CD4-positive, alpha-beta T cell treated with Interferon alpha-2 for 1 hour (primary cell): ENCODE data around the gene CALN1.
A peak's percentile ranks its signal among the peaks of the same experiment; 100 is the strongest.
"Not testable (repeated sequence)": the region's sequence is repeated elsewhere in the genome, so short reads cannot be mapped to it uniquely, and the experiment has no call there.

Experiments used
- DNase-seq, 2 donors: peaks; one replicate each; pipeline ENCODE4 v3.0.0-alpha.2; 2020 to 2022

Gene CALN1

DNA sequence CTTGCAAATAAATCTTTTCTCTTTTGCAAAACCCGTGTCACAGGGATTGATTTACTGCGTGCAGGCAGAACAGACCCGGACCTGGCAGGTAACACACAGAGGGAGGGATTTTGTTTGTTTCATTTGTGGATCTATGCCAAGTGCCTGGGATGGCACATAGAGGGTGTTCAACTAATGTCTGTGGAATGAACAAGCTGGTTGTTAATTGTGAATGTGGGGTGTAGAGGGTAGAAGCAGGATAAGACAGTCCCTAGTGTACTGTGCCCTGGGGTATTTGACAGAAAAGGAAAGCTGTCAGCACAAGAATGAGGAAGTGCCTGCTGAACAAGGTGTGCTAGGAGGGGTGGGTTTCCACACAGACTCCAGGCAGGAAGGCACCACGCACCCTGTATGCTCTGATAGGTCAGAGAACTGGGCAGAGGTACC, 331.8 kb downstream of the CALN1 start:
- DNase-seq, result no peak

DNA sequence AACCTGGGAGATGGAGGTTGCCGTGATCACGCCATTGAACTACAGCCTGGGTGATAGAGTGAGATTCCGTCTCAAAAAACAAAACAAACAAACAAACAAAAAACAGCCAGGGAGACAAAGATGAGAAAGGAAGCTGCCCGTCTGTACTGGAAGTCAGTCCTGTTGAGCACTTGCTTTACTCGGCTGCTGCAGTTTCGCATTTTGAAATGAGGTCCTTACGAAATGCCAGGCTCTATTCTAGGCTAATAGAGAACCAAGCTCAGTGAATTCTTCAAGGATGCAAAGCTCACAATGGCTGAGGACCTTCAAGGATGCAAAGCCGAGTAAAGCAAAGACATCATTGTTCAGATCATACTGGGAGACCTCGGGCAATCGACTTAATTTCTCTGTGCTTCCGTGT, 333.3 kb downstream of the CALN1 start:
- no peak for DNase-seq

DNA sequence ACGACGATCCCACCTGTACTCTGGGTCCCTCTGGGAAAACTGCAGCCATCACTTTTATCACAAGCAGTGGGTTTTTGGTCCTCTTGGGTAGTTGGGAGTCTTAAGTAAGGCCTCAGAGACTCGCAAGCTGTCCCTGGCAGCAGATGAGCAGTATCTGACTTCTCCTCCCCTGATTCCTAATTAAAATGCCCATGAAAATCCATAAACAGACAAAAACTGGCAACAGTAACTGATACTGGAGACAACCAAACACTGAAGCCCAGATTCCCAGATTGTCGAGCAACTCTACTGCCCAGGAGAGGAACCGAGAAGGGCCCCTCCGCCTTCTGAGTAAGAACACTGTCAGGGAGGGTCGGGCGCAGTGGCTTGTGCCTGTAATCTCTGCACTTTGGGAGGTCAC, 333.8 kb downstream of the CALN1 start:
- DNase-seq, result no peak

DNA sequence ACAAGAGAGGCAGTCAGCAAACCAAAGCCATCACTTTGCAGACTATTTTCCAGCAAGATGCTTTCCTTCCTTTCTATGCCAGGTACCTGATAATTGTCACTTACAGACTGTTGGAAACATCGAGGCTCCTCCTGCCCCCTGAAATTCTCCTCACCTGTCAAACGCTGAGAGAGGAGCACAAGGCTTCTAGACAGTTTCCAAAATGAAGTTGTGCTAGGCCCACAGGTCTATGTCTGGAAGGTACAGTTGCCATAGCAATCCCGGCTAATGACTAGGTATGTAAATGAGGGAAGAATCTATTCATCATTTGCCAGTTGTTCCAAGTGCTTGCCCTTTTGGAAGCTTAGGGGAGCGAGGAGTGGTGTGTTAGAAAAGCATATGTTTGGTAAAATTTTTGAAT, 334.4 kb downstream of the CALN1 start:
- no peak for DNase-seq

DNA sequence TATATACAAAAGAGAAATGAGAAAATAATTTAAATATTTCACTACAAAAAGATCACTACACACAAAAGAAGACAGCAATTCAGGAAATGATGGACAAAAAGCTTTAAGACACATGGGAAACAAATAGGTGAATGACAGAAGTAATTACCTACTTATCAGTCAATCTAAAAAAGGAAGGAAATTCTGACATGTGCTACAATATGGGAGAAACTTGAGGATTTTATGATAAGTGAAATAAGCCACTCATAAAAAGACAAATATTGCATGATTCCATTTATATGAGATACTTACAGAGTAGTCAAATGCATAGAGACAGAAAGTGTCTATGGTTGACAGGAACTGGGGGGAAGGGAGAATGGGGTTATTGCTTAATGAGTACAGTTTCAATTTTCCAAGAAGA, 339.2 kb downstream of the CALN1 start:
- DNase-seq, result no peak

DNA sequence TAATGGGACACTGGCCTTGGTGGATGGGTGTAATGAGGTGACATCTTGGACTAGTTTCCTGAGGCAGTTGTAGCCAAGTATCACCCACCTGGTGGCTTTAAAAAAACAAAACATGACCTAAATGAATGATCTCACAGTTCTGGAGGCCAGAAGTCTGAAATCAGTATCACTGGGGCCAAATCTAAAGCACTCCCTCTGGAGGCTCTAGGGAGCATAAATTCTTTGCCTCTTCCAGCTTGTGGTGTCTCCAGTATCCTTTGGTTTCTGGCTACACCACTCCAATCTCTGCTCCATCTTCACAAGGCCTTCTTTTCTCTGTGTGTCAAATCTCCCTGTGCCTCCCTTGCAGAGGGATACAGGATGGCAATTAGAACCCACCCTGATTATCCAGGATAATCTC, 342.9 kb downstream of the CALN1 start:
- no peak for DNase-seq

DNA sequence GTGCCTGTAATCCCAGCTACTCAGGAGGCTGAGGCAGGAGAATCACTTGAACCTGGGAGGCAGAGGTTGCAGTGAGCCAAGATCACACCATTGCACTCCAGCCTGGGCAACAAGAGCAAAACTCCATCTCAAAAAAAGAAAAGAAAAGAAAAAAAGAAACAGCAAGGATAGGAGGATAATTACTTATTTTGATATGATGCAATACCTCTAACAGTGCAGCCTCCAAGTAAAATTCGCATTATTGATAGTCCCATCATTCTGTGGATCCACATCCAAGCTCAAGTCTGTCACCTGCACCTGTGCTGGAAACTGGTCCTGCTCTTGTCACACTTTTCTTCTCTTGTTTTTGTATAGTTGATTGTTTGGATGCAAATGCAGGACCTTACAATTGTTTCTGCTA, 346.4 kb downstream of the CALN1 start:
- not testable (repeated sequence) for DNase-seq

DNA sequence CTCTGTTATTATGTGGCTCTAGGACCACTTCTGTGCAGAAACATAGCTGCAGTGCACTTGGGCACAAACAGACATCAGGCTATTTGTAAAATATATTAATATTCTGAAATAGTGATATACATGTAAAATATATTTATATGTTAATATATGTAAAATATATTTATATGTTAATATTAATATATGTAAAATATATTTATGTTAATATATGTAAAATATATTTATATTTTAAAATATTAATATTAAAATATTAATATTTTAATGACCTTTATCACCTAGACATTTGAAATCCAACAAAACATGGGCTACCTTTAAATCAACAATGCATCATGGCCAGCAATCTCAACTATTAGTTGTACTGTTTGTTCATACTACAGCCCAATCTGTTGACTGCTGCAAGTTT, 347.2 kb downstream of the CALN1 start:
- no peak for DNase-seq

DNA sequence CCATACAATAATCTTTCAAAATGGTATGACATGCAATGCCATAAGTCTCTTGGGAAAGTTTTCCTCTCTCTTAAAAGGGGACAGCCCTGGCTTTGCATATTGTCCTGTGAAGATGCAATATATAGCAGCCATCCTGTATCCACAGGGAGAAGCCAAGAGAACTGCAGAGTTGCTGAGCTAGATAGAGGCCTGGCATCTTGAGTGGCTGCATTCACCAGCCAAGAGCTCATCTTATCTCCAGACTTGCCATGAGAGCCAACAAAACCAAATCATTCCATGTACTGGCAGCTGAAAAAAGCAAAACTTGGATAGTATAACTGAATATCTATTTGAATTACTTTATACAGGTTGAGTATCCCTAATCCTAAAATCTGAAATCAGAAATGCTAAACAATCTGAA, 348.8 kb downstream of the CALN1 start:
- no peak for DNase-seq

DNA sequence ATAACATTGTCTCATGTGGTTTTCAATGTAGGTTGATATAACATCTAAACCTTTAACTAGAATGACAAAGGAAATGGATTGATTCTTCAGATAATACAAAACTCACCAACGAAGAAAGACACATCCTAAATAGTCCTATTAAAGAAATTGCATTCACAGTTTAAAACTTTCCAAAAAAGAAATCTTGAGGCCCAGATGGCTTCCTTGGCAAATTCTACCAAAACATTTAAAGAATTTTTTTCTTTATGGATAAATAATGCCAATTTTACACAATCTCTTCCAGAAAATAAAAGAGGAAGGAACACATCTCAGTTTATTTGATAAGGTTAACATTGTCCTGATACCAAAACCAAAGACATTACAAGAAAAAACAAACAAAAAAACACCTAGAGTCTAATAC, 349.5 kb downstream of the CALN1 start:
- DNase-seq, result no peak

DNA sequence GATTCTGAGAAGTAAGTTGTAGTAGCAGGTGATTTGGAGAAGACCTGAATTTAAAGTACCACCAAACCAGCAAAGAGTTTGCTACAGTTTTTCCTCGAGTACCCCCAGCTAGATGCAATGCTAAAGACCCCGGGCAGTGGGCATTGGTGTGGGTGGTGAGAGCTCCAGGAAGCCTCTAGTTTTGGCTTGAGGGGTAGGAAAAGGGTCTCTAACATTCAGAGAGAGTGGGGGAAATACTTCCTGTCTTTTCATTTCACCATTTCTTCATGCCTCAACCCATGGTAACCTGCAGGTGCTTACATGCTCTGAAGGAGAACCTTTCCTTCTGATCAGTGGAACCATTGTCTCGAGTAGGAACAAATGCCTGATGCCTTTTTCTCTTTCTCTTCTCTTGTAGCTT, 352.2 kb downstream of the CALN1 start:
- DNase-seq, result no peak

DNA sequence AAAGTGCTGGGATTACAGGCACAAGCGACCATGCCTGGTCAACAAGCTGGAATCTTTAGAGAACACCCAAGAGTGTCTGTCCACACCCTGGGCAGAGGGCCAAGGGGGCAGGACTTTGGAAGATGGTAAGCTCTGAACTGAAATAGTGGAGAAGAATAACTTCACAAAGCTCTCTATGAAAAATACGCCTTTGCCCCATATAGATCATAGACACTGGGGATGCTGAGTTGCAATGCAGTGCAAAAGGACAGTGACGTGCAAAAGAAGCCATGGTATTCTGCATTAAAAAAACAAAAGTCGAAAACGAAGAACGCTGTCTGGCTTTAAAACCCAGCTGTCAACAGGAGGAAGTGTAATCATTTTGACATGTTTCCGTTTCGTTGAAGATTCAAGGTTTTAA, 353.6 kb downstream of the CALN1 start:
- no peak for DNase-seq

DNA sequence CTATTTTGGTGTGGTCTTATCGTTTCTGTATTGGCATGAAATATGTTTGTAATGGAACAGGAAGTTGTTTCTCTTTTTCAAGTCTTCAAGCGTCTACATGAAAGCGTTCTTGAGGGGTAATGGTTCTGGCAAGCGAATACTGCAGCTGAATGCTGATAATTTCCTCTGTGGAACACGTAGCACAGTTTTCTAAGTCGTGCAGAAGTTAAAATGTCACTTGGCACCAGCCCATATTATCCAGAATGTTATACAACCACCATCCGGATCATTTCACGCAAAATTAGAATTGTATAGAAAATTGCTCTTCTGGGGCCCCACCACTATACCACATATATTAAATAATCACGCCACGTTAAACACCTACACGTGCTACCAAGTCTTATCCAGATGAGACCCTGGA, 354.3 kb downstream of the CALN1 start:
- no peak for DNase-seq

DNA sequence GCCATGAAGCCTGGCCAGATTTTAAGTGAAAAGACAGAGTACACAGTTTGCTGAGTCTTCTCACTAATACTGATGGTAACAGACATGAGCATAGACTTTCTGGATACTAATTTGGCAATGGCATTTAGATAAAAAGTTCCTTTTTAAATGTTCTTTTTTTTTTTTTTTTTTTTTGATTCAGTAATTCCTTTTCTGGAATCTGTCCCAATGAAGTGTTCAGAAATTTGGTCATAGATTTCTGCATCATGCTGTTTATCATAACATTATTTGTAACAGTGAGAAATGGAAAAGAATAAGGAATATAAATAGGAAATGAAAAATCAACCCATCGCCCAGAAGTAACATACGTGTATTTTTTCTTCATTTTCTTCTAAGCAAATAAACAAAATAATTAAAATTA, 354.9 kb downstream of the CALN1 start:
- no peak for DNase-seq

DNA sequence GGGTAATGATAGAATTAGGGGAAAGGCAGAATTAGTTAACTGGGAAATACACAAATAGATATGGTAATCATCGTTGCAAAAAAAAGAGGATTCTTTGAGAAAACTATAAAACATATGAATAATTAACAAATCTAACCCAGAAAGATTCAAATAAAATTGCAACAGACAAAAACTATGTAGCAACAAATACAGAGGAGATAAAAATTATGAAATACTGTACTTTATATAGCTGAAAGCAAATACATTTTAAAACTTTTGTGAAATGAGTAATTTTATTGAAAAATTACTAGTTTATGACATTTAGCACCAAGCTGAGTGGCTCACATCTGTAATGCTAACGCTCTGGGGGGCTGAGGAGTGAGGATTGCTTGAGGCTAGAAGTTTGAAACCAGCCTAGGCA, 356.7 kb downstream of the CALN1 start:
- DNase-seq, result no peak

DNA sequence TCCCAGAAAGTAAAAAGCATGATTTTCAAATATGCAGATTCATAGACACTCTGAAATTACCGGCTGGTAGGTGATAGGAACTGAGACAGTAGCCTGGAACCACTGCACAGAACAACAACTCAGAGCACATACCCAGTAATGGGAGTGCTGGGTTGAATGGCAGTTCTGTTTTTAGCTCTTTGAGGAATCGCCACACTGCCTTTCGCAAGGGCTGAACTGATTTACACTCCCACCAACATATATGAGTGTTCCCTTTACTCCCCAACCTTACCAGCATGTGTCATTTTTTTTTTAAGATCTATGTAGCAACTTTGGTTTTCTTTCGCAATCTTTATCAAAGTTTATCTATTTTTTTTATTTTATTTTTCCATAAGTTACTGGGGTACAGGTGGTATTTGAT, 358.8 kb downstream of the CALN1 start:
- DNase-seq, result peak in 1 of 2 donors; percentile 2

DNA sequence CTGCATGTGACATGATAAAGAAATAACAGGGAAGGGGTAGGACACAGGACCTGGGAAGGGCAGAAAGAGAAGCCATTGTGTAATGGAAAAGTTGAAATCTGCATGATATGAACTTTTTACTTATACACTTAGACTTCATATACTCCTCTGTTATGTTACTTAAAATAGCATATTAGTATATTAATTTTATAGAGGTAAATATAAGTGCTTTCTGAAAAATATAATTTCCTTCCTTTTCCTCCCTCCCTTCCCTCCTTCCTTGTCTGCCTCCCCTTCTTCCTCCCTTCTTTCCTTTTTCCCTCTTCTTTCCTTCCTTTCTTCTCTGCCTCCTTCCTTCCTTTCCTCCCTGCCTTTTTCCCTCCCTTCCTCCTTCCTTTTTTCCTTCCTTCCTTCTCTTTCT, 363.7 kb downstream of the CALN1 start:
- DNase-seq, result no peak

DNA sequence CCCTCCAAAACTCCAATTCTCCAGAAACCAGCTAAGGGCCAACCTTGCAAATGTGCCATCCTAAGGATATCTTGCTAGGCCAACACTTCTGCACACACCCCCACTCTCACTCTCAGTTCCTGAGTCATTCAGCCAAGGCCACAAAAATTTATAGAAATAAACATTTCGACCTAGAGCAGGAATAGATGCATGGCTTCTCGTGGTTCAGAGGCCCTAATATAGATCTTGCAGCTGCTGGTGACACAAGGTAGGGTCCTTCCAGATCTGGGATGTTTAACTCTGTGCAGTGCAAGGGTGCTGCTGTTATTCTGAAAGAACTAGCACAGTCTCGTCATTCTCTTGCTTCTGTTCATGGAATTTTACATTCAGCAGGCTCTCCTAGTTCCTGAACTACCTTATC, 369.3 kb downstream of the CALN1 start:
- no peak for DNase-seq

DNA sequence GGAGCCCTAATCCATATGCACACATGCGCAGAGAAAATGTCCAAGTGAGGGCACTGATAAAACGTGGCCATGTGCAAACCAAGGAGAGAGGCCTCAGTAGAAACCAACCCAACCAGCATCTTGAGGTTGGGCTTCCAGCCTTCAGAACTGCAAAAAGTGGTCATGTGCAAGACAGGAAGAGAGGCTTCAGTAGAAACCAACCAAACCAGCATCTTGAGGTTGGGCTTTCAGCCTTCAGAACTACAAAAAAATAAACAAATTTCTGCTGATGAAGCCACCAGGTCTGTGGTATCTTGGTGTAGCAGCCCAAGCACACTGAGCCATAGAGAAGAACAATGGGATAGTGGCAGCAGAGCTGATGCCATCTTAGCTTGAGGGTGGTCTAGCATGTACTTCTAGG, 371.5 kb downstream of the CALN1 start:
- DNase-seq, result no peak

DNA sequence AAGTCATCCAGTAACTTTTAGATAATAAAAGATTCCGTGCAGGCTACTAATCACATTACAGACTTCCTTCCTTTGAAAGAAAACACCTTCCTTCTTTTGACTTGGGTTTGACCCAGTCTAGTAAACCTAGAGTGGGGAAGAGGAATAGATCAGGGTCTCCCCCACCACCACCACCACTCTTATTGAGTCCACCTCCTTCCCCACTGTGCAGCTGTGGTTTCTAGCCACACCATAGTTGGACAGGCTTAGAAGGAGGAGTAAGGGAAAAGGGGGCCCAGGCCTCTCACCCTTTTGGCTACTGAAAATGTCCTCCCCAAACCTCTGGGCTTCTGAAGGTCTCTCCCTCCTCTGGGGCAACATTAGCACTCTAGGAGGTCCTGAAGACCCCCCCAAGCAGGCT, 372.7 kb downstream of the CALN1 start:
- DNase-seq, result no peak

DNA sequence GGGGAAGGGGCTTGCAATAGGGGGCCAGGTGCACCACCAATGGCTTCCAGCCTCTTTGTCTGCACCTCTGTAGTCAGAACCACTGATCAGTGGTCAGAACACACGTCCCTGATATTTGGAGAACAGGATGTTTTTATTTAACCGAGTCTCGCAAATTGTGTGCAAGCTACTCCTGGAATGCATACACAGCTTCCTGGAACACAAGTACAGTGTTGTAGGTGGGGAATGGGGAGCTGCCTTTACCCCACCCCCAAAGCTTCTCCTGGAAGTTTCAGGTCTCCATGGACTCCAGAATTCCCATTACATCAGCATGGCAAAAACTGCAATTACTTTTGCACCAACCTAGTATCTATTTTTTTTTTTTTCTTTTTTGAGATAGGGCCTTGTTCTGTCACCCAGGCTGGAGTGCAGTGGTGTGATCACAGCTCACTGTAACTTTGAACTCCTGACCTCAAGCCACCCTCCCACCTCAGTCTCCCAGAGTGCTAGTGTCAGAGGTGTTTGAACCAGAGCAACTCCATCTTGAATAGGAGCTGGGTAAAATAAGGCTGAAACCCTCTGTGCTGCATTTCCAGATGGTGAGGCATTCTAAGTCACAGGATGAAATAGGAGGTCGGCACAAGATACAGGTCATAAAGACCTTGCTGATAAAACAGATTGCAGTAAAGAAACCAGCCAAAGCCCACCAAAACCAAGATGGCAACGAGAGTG, 374.0 kb downstream of the CALN1 start:
- no peak for DNase-seq

DNA sequence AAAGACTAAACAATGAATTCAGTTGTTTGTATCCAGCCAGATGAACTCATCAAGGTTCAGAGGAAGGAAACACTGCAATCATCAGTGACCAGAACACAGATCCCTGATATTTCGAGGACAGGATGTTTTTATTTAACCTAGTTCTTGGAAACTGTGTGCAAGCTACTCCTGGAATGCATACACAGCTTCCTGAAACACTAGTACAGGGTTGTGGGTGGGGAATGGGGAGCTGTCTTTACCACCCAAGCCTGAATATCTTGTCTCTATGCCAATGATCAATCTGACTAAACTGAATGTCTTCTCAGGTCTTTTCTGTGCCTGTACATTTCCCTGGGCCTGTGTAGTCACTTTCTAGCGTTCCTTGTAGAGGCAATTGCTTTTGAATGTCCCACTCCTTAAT, 374.6 kb downstream of the CALN1 start:
- DNase-seq, result no peak

DNA sequence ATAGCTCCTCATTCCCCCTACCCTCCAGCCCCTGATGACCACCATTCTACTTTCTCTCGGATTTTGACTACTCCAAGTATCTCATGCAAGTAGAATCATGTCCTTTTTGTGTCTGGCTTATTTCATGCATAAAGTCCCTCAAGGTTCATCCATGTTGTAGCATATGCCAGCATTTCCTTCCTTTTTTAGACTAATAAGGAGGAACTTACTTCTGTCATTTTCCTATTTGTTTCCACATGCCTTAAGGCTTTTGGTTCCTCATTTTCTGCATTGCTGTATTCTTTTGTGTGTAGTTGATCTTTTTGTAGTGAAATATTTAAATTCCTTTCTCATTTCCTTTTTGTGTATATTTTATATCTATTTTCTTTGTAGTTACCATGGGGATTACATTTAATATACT, 376.9 kb downstream of the CALN1 start:
- no peak for DNase-seq

DNA sequence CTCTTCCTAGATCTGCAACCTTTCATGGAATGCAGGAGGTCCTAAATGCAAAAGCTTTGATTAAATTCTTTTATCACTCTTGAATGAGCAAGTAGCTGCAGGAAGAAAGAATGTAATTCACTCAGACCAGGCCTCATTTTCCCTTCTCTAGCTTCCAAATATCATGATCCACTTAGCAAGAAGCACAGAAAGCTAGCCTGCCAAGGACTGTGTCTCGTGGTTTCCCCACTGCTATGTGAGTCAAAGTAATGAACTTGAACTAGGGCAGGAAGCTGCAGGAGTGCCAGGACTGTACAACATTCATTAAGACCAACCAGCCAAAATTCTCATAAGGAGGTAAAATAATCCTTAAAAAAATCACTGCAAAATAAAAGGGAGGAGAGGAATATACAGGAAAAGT, 379.2 kb downstream of the CALN1 start:
- DNase-seq, result no peak

DNA sequence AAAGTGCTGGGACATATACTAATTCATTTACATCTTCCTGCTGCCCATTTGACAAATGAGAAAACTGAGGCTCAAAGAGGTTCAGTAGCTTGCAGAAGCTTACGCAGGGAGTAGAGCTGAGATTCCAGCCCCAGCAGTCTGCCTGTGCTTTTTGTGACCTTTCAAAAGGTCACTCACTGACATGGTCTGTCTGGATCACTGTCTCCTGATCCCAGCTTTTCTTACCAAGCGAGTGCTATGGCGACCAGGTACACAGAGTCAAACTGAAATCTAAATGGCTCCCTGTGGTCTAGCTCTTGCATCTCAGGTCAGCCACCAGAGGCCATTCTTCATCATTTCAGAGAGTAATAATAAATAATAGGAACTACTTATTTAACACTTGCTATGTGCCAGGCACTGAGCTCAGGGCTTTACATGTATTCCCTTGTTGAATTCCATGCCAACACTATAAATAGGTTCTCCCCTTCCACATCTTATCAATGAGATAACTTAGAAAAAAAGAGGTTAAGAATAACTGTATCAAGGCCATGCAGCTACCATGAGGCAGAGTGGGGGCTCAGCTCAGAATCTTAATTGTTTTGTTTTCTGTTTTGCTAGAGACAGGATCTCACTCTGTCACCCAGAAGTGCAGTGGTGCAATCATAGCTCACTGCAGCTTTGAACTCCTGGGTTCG, 381.0 kb downstream of the CALN1 start:
- no peak for DNase-seq
